Prostate gland (tissue), 2 donors: ENCODE data around the gene MT1G.
A peak's percentile ranks its signal among the peaks of the same experiment; 100 is the strongest.

Experiments used
- CTCF ChIP-seq, 4 experiments: fragments of 200-600 bp in 2 of 4; fragments of 450-650 bp in 2 of 4; sonication (generic) in 2 of 4; IDR thresholded peaks; 1 replicate in 3 of 4; 2 replicates in 1 of 4; pipeline ENCODE4 v1.5.1; 2016 to 2019; ENCODE audit warnings: antibody characterized with exemption in 4 of 4, mild to moderate bottlenecking in 2 of 4, moderate library complexity in 2 of 4
- POLR2A ChIP-seq: fragments of 450-650 bp; IDR thresholded peaks from one replicate; pipeline ENCODE4 v1.6.1; 2016; ENCODE audit warnings: antibody characterized with exemption, mild to moderate bottlenecking
- POLR2AphosphoS5 ChIP-seq: sonication (generic); formaldehyde crosslinking; IDR thresholded peaks from one replicate; pipeline ENCODE4 v1.6.1; 2017; ENCODE audit warnings: antibody characterized with exemption

GRCh38 chr16:56684926-56685590 is 17.2 kb upstream of the MT1G start:
- no peak for TF ChIP-seq CTCF (IDR thresholded peaks at IDR 0.05)
- no peak for TF ChIP-seq POLR2A
- peak; percentile 57 for TF ChIP-seq POLR2AphosphoS5
